Peyer's patch (tissue), 4 donors: ENCODE measurements around the gene CDC23. TPM values are rescaled to one million over a fixed set of nuclear protein-coding genes. Genes with fewer than 3 reads are reported as not detected.

ENCODE experiments used
- DNase-seq, 3 donors: peaks; one replicate each; pipeline ENCODE4 v3.0.0-alpha.2; 2017 to 2019
- H3K27ac ChIP-seq, 4 donors: fragments of 200-600 bp; sonication (generic); one replicate each; pipeline ENCODE4 v1.5.1; 2016 to 2019
- H3K27me3 ChIP-seq, 2 donors: fragments of 200-600 bp; sonication (generic); one replicate each; pipeline ENCODE4 v1.5.1; 2019
- H3K36me3 ChIP-seq, 3 donors: fragments of 200-600 bp; sonication (generic); one replicate each; pipeline ENCODE4 v1.5.1; 2016 to 2019
- H3K4me1 ChIP-seq, 4 donors: fragments of 200-600 bp; sonication (generic); one replicate each; pipeline ENCODE4 v1.5.1; 2016 to 2019
- H3K4me3 ChIP-seq, 4 donors: fragments of 200-600 bp; sonication (generic); 1 replicate in 3 of 4; 2 replicates in 1 of 4; pipeline ENCODE4 v1.5.1; 2016 to 2019; ENCODE audit warnings: mild to moderate bottlenecking in 1 of 4
- H3K9me3 ChIP-seq, 4 donors: fragments of 200-600 bp; sonication (generic); one replicate each; pipeline ENCODE4 v1.5.1; 2016 to 2019; ENCODE audit warnings: mild to moderate bottlenecking in 1 of 4
- POLR2A ChIP-seq, 2 donors: fragments of 450-650 bp; IDR thresholded peaks; one replicate each; pipeline ENCODE4 v1.5.1; 2017; ENCODE audit warnings: antibody characterized with exemption in 2 of 2, mild to moderate bottlenecking in 2 of 2, moderate library complexity in 2 of 2
- total RNA-seq, 4 donors: library from RNA; depleted of rRNA; stranded (reverse); fragments of >200 nt; gene quantifications; one replicate each; pipeline ENCODE4 v1.1.0, GENCODE V29; 2016
- TF ChIP-seq, protein P1 (sequence below), 6 experiments: fragments of 450-650 bp in 4 of 6; fragments of 200-600 bp in 2 of 6; sonication (generic) in 1 of 6; IDR thresholded peaks; one replicate each; pipeline ENCODE4 v1.5.1; 2017 to 2019; ENCODE audit warnings: antibody characterized with exemption in 6 of 6, mild to moderate bottlenecking in 3 of 6, moderate library complexity in 1 of 6

Gene CDC23
- total RNA-seq, 4 donors from 2014 or later, result 9.3 to 24.8 (median 10.6) TPM

DNA sequence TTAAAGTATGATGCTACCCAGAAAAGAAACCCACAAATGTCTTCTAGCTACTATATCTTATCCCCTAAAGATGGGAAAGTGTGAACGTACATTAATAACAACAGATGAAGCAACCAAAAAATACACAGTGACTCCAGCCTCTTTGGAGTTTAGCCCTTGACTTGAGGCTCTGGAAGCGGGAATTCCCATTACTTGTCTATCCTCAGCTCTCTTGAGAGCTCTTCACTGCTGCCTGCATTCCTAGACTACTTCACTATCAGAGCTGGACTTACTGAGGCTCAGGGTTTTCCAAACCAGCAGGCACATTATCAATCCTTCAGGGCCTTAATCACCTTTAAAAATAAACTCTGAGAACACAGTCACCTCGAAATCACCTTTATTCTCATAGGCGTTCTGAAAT lies 72.9 kb downstream of the CDC23 start:
- Histone ChIP-seq H3K4me1 (peaks cover 0 to 7% (median 0%) of the 10 kb centered on the region in 4 donors), H3K4me3 (no peak overlapping the region), H3K36me3 (no peaks in the 10 kb centered on the region), H3K9me3 (no peaks in the 10 kb centered on the region), H3K27me3 (no peaks in the 10 kb centered on the region), H3K27ac (no peak overlapping the region)
- TF ChIP-seq, protein P1, sequence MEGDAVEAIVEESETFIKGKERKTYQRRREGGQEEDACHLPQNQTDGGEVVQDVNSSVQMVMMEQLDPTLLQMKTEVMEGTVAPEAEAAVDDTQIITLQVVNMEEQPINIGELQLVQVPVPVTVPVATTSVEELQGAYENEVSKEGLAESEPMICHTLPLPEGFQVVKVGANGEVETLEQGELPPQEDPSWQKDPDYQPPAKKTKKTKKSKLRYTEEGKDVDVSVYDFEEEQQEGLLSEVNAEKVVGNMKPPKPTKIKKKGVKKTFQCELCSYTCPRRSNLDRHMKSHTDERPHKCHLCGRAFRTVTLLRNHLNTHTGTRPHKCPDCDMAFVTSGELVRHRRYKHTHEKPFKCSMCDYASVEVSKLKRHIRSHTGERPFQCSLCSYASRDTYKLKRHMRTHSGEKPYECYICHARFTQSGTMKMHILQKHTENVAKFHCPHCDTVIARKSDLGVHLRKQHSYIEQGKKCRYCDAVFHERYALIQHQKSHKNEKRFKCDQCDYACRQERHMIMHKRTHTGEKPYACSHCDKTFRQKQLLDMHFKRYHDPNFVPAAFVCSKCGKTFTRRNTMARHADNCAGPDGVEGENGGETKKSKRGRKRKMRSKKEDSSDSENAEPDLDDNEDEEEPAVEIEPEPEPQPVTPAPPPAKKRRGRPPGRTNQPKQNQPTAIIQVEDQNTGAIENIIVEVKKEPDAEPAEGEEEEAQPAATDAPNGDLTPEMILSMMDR (IDR thresholded peaks at IDR 0.05), result no peak
- TF ChIP-seq POLR2A (IDR thresholded peaks at IDR 0.05), result no peak
- no peak for DNase-seq

DNA sequence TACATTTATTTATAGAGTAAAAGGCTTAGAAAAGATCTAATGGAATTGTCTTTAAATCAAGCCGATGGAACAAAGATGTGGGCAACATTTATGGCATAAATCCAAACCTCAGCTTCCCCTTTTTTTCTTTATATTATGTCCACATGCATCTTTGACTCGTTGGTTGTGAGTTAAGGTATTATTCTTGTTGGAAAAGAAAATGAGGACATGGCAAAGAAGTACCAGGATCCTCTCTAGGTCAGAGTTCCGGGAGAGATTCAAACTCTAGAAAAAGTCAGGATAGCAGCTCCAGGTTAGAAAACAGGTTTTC lies 73.4 kb downstream of the CDC23 start:
- no peak overlapping the region for H3K27ac ChIP-seq
- no peaks in the 10 kb centered on the region for H3K27me3 ChIP-seq
- no peaks in the 10 kb centered on the region for H3K36me3 ChIP-seq
- TF ChIP-seq, protein P1 (IDR thresholded peaks at IDR 0.05), result no peak
- TF ChIP-seq POLR2A (IDR thresholded peaks at IDR 0.05), result no peak
- DNase-seq, result no peak
- peaks cover 0 to 7% (median 0%) of the 10 kb centered on the region in 4 donors for H3K4me1 ChIP-seq
- H3K9me3 ChIP-seq, result no peaks in the 10 kb centered on the region
- H3K4me3 ChIP-seq, result no peak overlapping the region

DNA sequence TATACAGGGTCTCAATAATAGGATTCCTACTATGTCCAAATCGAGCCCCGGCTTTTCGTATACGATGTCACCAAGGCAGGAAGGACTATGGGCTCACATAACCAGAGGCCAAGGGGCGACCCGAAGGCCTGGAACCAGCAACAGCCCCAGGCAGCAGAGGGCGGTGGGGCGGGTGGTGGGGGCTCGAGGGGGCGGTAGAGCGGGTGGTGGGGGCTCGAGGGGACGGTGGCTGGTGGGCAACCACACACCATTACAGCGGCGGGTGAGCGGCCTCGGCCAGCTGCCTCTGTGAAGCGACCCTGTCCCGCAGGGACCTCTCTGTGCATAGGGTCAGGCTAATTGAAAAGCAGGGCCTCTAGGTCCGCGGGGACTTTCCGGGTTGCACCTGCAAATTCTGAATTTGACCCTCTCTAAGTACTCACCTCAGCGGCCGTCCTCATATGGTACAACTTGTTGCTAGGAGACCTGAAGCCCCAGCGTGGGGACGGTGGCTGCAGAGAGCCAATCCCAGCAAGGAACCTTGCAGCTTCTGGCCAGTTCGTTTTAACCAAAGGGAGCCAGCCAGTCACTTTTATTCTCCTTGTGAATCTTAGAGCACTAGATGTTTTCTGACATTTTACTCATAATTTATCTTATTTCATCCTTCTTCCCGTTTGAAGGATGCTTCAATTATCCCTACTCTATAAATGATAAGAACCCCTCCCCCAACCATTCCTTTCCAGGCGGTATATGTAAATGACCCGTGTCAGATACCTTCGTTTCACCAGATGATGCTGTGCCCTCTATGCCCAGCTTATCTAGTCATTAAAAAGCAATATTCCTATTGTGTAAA lies 74.0 kb downstream of the CDC23 start, which contains the start of gene NME5:
Gene NME5 (minus strand): TSS at position 480 of the 832 bp plus-strand sequence. CDS start 648 bp downstream, outside the sequence.
- Histone ChIP-seq H3K4me1 (peaks cover 0 to 7% (median 0%) of the 10 kb centered on the region in 4 donors), H3K27me3 (no peaks in the 10 kb centered on the region), H3K27ac (no peak within 1 kb of the TSS), H3K4me3 (peak within 1 kb of the TSS; percentile 13 to 53 (median 38)), H3K36me3 (no peaks in the 10 kb centered on the region), H3K9me3 (no peaks in the 10 kb centered on the region)
- peak; percentile 35 to 62 (median 54) for DNase-seq
- no peak for TF ChIP-seq POLR2A (IDR thresholded peaks at IDR 0.05)
- TF ChIP-seq, protein P1 (IDR thresholded peaks at IDR 0.05), result no peak

Other genes starting within 250 kb of the CDC23 start
- gene FAM13B, start 180.2 kb downstream of the CDC23 start, total RNA-seq, result 10 to 100 TPM; 21.9 to 92.4 (median 32.7) TPM
- not detected for gene WNT8A, start 129.3 kb downstream of the CDC23 start, total RNA-seq
- gene NME5, start 73.9 kb downstream of the CDC23 start, total RNA-seq, result under 1 TPM in 1 of 4 donors, not detected in 3; 0.70 TPM
- 100 to 1,000 TPM in 1 of 4 donors, 10 to 100 TPM in 3; 42.2 to 130 (median 70.8) TPM for gene BRD8, start 34.7 kb downstream of the CDC23 start, total RNA-seq
- gene KIF20A, start 34.2 kb downstream of the CDC23 start, total RNA-seq, result 1 to 10 TPM; 2.3 to 9.1 (median 5.6) TPM
- not detected for gene GFRA3, start 61.3 kb upstream of the CDC23 start, total RNA-seq
- 1 to 10 TPM in 1 of 4 donors, under 1 TPM in 3; 0.88 to 4.1 (median 0.94) TPM for gene CDC25C, start 118.5 kb upstream of the CDC23 start, total RNA-seq
- gene FAM53C, start 124.9 kb upstream of the CDC23 start, total RNA-seq, result 10 to 100 TPM; 19.1 to 22.1 (median 20.7) TPM
- gene KDM3B, start 139.4 kb upstream of the CDC23 start, total RNA-seq, result 10 to 100 TPM; 55.3 to 85.2 (median 68.1) TPM
- gene REEP2, start 225.7 kb upstream of the CDC23 start, total RNA-seq, result 10 to 100 TPM in 1 of 4 donors, 1 to 10 TPM in 3; 1.7 to 10.7 (median 2.1) TPM